GM21390 (cell line): ENCODE results near the gene AMPH.

Experiments
- ATAC-seq: cut with Tn5 transposase; IDR thresholded peaks from one replicate; pipeline ENCODE4 v1.9.1; 2021; ENCODE audit not compliant: unreplicated experiment

The AMPH gene

GRCh38 chr7:38463277-38464225, 167.6 kb downstream of the AMPH start:
- ATAC-seq, result peak; percentile 93

- no peak for ATAC-seq
These were observed 168.4 kb downstream of the AMPH start for GRCh38 chr7:38462819-38463218.

- no peak for ATAC-seq
These were observed 169.3 kb downstream of the AMPH start for GRCh38 chr7:38461887-38462286.

- ATAC-seq, result no peak
These were observed 177.3 kb downstream of the AMPH start for GRCh38 chr7:38453826-38454225.

DNA sequence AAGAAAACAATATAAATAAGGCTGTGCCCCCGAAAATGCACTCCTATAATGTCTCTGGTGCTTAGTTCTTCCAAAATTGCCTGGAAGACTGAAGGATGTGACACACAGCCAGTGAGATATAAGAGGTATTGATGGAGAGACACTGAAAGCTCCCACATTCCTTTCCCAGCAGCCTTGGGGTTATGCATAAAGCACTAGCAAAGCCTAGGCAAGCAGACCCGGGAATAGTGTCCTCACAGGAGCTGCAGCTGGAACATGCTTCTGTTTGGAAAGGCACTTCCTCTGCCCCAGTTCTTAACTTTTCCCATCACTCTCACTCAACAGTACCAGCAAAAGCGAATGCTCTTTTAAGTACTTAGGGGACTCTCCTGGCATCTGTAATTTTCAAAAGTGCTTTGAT, 178.0 kb downstream of the AMPH start:
- no peak for ATAC-seq

- no peak for ATAC-seq
These were observed 178.5 kb downstream of the AMPH start for GRCh38 chr7:38452681-38453108.

- no peak for ATAC-seq
These were observed 179.3 kb downstream of the AMPH start for GRCh38 chr7:38451840-38452239.

DNA sequence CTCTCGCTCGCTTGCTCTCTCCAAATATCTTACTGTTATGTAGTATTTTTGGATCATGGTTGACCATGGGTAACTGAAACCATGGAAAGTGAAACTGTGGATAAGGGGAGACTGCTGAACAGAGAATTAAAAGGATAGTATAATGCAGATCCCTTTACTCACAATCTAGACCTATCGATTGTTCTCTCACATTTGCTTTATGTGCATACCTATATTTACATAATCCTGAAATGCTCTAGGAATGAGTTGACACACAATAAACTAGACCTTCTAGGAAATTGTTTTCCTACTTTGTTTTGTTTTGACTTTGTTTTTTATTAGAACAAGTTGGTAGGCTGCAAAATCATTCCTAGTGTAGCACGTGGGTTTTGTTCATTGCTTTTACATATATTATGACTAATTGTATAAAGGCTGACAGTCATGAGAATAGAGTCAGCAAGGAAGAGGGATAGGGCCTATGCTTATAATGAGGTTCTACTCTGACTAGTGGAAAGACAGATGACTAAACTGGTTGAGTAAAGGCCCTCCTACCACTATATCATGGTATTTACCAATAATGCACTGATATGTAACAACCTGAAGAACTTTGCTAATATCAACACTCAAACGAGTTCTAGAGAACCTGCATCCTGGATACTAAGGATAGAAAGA, 182.5 kb downstream of the AMPH start:
- ATAC-seq, result no peak

- ATAC-seq, result no peak
These were observed 183.1 kb downstream of the AMPH start for GRCh38 chr7:38448054-38448453.

DNA sequence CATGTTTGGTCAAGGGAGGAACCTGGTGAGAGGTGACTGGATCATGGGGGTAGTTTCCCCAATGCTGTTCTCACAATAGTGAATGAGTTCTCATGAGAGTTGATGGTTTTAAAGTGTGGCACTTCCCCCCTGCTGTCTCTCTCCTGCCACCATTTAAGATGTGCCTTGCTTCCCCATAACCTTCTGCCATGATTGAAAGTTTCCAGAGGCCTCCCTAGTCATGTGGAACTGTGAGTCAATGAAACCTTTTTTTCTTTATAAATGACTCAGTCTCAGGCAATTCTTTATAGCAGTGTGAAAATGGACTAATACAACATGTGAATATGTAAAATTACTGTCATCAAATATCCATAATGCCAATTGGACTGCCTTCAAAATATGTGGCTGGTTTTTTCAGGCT, 192.2 kb downstream of the AMPH start:
- no peak for ATAC-seq

DNA sequence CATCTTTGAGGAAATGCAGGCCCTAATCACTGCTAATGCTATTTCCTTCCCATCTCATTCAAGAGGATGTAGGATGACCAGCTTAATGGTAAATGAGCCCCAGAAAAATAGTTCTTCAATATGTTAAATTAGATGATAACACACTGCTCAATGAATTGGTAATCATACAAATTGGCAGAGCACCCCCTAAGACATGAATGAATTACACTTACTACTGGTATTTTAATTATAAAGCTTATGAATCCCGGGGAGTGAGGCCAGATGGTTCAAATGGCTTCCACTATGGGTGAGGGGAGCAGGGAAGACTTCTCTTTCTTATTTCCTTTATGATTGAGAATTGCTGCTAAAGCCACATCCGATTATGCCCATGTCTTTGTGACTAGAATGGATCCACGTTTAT, 198.5 kb downstream of the AMPH start:
- ATAC-seq, result no peak

DNA sequence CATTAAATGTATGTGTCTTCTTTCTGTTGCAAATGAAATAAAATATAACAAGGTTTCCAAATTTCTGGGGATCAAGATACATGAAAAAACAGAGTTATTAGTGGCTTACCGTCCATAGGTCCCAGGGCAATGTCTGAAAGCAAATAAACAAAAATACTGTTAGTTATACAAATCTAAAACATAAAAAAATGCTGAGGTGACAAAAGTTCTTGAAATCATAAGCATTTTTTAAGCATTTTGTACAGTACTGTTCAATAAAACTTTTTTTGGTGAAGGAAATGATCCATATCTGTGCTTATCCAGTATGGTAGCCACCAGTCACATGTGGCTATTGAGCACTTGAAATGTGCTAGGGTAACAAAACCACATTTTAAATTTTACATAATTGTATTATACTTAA, 199.1 kb downstream of the AMPH start:
- no peak for ATAC-seq

DNA sequence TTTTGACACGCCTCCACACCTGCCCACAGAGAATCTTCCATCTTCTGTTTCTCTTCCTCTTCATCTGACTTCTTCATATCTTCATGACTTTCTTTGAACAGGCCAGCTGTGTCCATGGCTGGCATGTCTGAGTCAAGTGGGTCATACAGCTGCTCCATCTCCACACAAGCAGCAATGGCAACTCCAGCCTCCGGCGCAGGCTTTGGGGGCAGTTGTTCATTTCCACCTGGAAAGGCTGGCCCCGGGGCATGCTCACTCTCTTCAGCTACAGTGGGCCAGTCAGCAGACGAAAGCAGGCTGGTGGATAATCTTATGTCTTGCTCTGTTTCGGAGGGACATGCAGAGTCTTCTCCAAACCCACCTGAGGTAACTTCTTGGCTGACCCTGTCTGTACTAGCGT, 202.1 kb downstream of the AMPH start:
- no peak for ATAC-seq

- ATAC-seq, result no peak
These were observed 203.1 kb downstream of the AMPH start for GRCh38 chr7:38428041-38428440.

- no peak for ATAC-seq
These were observed 203.8 kb downstream of the AMPH start for GRCh38 chr7:38427279-38427955.

DNA sequence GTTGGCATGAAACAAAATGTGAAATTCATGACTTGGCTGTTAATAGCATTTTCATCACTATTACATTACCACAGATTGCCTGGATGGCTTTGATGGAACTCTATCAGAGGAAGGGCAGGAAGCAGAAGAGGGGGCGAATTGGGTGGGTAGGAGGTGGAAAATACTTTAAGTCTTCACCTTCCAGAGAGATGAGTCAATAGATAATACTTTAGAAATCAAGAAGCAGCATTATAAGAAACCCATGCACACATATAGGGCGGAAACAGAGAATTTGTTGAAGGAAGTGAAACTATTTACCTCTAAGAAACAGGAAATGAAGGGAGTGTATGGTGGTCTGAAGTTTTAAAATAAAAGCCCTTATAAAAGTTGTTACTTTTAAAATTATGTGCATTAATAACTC, 205.7 kb downstream of the AMPH start:
- ATAC-seq, result peak; percentile 64

GRCh38 chr7:38424750-38425463, 206.3 kb downstream of the AMPH start:
- ATAC-seq, result no peak

DNA sequence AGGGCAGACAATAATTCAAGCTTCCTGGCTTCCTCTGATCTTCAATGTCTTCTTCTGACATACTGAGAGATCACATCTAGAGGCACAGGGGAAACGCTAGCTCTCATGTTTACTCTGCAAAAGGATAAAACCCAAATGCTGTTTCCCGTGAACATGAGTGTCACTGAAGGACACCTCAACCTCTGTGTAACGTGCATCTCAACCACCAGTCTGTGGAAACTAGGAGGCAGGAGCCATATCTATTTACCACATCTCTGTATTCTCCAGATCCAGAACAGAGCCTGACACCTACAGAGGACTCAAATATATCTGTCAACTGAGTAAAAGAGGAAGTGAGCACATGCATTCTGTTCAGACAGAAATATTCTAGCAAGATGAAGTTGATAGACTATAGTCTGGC, 217.4 kb downstream of the AMPH start:
- ATAC-seq, result peak; percentile 65

- no peak for ATAC-seq
These were observed 219.8 kb downstream of the AMPH start for GRCh38 chr7:38411404-38411803.

DNA sequence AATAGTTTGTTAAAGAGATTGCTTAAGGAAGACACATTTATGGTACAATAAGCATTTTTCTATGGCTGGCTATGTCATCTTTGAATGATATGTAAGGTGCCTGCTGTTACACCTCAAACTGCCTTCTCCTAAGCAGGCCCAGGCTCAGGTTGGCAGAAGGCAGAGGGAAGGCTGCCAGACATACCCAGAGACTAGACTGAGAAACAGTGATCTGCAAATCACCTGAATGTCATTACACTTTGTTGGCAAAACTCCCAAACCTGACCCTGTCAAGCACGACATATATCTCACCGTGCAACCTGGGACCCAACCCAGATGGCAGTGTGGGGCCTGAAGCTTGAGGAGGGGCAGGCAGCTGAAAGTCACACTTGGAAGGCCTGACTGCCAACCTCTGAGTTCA, 221.1 kb downstream of the AMPH start:
- ATAC-seq, result no peak

DNA sequence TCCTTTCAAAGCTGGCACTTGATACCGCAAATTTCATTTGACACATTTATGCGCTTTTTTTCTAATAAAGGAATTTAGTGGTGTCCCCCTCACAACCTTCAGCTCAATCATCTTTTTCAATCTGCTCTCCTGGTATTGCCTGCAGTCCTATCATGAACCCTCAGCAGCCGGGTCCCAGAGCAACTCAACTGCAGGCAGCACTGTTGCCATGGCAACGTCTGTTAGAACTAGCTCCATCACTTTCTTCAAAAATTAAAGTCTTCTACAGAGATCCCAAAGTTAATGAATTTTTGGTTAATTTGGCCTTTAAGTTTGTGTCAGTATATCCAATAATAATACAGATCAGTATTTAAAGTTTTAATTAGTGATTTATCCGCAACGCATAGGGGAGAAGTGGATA, 221.6 kb downstream of the AMPH start:
- ATAC-seq, result no peak
